GM19397 (cell line): Measurements from ENCODE around the gene CA9.
"Not testable (repeated sequence)": the region's sequence is repeated elsewhere in the genome, so short reads cannot be mapped to it uniquely, and the experiment has no call there.

Experiments used
- ATAC-seq: cut with Tn5 transposase; IDR thresholded peaks from one replicate; pipeline ENCODE4 v1.9.1; 2021; ENCODE audit warnings: mild to moderate bottlenecking, moderate library complexity; ENCODE audit not compliant: unreplicated experiment

The CA9 gene

DNA sequence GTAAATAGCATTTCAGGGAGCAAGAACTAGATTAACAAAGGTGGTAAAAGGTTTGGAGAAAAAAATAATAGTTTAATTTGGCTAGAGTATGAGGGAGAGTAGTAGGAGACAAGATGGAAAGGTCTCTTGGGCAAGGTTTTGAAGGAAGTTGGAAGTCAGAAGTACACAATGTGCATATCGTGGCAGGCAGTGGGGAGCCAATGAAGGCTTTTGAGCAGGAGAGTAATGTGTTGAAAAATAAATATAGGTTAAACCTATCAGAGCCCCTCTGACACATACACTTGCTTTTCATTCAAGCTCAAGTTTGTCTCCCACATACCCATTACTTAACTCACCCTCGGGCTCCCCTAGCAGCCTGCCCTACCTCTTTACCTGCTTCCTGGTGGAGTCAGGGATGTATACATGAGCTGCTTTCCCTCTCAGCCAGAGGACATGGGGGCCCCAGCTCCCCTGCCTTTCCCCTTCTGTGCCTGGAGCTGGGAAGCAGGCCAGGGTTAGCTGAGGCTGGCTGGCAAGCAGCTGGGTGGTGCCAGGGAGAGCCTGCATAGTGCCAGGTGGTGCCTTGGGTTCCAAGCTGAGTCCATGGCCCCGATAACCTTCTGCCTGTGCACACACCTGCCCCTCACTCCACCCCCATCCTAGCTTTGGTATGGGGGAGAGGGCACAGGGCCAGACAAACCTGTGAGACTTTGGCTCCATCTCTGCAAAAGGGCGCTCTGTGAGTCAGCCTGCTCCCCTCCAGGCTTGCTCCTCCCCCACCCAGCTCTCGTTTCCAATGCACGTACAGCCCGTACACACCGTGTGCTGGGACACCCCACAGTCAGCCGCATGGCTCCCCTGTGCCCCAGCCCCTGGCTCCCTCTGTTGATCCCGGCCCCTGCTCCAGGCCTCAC lies at the start of gene CA9:
TSS of gene CA9 (plus strand) at position 797 of the 893 bp plus-strand sequence. CDS start at position 829, 32 bp downstream.
- no peak for ATAC-seq

DNA sequence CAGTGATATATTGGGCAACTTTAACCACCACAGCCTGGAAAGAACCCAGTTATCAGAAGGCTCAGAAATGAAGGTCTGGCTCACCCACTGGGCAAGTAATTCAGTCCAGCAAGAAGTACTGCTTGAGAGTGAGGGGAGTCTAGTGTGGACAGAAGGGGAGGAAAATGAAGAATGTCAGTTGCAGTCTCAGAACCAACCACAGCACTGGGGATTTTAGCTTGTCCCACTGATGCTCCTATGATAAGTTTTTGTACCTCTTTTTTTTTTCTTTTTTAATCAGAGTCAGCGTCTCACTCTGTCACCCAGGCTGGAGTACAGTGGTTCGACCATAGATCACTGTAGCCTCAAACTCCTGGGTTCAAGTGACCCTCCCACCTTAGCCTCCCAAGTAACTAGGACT lies 46.2 kb upstream of the CA9 start:
- ATAC-seq = no peak

DNA sequence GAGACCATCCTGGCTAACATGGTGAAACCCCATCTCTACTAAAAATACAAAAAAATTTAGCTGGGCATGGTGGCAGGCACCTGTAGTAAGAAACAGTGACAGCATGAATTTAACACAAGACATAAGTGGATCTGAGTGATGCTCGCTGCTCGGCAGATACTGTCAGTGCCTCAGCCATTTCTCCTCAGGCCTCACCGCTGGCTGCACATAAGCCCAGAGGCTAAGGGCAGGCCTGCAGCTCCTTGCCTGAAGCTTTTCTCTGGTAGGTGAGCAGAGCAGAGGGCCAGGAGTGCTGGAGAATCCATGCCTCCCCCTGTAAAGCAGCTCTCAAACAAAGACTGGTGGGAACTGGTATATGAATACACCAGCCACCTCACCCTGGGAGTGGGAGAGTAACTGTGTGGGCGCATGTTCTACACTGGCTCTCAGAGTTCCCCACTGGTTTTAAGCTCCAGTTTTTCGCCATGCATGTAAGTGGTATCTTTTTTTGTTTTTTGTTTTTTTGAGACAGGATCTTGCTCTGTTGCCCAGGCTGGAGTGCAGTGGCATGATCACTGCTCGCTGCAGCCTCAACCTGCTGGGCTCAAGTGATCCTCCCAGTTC lies 45.2 kb upstream of the CA9 start:
- no peak for ATAC-seq

DNA sequence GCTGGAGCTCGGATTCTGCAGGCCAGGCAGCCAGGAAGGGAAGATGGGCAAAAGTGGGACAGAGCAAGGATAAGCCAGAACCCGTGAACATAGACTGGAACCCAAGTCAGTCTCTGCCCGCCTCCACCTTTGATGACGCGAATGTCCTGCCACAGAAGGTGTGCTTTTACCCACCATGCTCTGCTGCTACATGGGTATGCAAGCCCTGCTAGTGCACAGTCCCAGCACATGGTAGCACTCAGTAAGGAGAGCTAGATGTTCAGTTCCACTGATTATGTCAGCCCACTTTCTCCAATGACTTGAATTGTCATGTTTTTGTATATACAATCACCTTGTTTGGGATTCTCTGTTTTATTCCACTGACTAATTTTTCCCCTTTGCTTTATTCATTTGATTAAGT lies 44.1 kb upstream of the CA9 start:
- ATAC-seq = no peak

DNA sequence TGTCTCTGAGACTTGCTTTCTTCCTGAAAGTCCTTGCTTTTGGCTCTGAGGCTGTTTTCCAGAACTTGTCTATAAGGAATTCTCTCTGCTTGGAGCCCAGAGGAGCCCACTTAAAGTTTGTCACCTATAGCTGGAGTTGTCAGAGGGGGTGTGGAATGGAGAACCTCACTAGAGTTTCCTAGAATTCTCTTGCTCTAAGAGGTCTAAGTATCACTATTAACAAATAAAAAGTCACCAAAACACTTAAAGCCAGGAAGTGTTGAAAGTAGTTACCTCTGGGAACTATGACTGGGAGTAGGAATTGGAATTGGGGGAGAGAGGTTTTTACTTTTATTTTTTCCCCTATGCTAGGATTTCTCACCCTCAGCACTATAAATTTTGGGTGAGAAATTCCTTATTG lies 38.0 kb upstream of the CA9 start:
- no peak for ATAC-seq

DNA sequence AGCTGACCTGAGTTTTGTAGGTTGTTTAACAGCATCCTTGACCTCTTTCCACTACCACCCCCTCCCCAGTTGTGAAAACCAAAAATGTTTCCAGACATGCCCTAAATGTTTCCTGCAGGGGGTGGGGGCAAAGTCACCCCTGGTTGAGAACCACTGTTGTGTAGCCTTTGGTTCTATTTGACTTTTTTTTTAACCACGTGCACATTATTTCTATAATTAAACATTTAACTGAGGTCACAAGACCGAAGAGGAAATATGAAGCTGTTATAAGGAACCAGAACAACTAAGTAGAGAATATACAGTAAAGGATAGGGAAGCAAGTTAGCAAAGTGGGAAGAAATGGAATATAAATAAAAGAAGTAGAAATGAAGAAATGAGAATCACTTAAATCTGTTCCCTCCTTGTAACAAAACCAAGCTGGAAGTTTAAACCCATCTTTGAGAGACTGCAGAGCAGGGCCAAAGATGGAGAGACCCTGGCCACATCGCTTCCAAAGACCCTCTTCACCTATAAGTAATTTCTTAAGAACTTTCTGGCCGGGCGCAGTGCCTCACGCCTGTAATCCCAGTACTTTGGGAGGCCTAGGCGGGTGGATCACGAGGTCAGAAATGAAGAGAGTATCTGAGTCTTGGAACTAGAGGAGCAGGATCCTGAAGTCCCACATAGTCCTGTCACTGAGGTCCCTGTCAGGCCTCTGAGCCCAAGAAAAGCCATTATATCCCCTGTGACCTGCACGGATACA lies 37.4 kb upstream of the CA9 start:
- no peak for ATAC-seq

DNA sequence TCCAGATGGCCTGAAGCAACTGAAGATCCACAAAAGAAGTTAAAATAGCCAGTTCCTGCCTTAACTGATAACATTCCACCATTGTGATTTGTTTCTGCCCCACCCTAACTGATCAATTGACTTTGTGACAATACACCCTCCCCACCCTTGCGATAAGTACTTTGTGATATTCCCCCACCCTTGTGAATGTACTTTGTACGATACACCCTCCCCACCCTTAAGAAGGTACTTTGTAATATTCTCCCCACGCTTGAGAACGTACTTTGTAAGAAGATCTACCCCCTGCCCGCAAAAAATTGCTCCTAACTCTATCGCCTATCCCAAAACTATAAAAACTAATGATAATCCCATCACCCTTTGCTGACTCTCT lies 36.9 kb upstream of the CA9 start:
- ATAC-seq = not testable (repeated sequence)

DNA sequence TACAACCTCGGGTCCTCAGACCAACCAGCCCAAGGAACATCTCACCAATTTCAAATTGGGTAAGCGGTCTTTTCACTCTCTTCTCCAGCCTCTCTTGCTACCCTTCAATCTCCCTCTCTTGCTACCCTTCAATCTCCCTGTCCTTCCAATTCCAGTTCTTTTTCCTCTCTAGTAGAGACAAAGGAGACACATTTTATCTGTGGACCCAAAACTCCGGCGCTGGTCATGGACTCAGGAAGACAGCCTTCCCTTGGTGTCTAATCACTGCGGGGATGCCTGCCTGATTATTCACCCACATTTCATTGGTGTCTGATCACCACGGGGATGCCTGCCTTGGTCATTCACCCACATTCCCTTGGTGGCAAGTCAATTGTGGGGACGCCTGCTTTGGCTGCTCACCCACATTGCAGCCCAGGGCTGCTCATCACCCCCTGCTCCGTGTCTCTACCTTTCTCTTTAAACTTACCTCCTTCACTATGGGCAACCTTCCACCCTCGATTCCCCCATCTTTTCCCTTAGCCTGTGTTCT lies 36.2 kb upstream of the CA9 start:
- not testable (repeated sequence) for ATAC-seq

DNA sequence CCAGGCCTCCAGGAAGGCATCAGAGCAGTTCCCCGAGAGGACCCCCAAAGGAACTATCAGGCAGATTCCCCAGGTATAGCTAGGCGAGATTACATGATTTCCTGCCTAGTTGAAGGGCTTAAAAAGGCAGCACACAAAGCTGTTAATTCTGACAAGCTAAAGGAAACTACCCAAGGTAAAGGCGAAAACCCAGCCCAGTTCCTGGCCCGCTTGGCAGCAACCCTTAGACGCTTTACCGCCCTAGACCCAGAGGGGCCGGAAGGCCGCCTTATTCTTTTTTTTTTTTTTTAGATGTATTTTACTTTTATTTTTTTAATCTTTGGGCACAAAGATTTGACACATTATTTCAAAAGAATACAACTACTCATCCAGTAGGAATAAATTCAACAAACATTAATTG lies 35.0 kb upstream of the CA9 start:
- not testable (repeated sequence) for ATAC-seq

DNA sequence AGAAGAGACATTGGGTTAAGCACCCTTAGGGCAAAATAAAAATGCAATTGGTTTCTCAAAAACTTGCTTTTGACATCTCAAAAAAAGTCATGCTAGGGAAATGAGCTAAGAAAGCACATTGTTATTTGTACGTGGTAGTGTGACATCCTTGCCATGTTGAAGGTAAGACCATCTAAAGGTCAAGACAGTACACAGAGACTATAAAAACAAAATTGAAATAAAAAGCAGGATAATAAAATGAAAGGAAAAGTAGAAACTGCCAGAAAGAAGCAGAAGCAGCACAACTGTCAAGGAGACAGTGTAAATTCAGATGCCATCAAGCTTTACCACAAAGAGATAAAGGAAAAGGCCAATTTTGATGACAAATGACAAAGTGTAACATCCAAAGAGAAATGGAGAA lies 34.5 kb upstream of the CA9 start:
- ATAC-seq = not testable (repeated sequence)

DNA sequence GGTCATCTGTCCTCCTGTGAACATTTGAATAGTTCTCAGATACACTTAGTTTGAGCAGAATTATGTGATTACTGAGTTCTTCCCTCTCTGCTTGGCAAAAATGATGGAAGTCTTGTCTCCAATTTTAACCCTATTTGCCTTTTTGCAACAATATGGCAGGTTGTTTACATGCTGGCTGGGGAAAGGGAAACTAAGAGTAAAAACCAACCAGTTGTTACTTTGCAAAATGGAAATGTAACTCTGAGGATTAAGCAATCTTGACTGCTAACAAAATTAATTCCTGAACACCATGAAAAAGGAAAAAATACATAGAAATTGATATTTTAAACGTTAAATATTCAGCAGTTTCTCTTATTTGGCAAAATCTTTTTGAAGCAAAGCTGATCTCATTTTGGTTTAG lies 34.1 kb upstream of the CA9 start:
- no peak for ATAC-seq

DNA sequence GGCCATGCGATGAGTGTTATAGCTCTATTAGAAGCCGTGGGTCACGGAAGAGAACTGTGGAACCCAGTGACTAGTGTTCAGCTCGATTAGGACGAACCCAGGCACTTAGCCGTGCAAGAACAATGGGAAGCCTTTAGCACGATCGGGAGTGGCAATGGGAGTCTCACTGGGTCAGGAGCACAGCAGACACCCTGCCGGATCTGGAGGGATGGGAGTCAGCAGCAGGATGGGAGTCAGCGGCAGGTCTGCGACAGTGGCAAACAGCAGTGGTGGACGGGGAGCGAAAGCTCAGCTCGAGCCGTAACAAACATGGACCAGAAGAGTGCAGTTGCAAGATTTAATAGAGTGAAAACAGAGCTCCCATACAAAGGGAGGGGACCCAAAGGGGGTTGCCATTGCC lies 33.3 kb upstream of the CA9 start:
- ATAC-seq = not testable (repeated sequence)

DNA sequence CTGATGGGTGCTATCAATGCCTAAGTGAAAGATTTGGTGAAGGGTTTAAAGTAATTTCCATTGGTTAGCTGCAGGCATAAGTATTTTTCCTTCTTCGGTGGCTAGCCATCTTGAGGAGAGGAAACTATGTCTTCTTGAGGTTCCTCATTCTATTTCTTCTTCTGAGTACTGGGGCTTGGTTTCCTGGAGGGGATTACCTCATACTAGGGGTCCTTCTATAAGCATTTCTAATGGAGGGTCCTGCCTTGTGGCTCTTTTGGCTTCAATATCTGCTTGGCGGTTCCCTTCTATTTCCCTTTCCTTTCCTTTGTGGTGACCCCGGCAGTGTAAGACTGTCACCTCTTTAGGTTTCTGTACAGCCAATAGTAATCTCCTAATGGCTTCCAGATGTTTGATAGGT lies 32.2 kb upstream of the CA9 start:
- ATAC-seq = not testable (repeated sequence)

DNA sequence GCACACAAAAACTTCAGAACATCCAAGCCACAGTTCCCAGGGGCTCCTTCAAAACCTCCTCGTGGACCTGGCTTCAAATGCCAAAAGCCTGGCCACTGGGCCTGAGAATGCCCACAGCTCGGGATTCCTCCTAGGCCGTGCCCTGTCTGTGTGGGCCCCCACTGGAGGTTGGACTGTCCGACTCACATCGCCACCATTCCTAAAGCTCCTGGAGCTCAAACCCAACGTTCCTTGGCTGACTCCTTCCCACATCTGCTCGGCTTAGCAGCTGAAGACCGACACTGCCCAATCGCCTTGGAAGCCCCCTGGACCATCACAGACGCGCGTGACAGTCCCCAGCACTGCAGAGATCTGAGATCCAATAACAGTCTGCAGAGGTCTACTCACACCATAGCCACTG lies 30.7 kb upstream of the CA9 start:
- no peak for ATAC-seq

DNA sequence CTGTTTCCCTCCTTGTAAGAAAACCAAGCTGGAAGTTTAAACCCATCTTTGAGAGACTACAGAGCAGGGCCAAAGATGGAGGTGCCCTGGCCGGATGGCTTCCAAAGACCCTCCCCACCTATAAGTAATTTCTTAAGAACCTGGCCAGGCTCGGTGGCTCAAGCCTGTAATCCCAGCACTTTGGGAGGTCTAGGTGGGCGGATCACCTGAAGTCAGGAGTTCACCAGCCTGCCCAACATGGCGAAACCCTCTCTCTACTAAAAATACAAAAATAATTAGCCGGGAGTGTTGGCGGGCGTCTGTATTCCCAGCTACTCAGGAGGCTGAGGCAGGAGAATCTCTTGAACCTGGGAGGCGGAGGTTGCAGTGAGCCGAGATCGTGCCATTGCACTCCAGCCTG lies 28.0 kb upstream of the CA9 start:
- not testable (repeated sequence) for ATAC-seq

DNA sequence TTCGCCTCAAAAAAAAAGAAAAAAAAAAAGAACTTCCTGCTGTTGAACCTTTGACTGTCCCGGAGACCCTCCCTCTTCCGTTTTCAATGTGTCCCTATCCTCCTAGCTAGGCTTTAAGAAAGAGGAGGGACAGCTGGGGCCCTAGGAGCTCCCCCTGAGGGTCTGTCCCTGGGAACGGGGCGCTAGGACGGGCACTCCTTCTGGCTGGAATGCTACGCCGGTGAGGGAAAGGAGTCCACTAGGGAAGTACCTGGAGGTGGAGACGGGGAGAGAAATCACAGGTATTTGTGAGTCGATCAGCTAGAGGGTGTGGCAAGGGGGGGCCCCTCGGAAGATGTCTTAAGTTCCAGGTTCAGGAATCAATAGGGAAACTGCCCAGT lies 27.6 kb upstream of the CA9 start:
- no peak for ATAC-seq

DNA sequence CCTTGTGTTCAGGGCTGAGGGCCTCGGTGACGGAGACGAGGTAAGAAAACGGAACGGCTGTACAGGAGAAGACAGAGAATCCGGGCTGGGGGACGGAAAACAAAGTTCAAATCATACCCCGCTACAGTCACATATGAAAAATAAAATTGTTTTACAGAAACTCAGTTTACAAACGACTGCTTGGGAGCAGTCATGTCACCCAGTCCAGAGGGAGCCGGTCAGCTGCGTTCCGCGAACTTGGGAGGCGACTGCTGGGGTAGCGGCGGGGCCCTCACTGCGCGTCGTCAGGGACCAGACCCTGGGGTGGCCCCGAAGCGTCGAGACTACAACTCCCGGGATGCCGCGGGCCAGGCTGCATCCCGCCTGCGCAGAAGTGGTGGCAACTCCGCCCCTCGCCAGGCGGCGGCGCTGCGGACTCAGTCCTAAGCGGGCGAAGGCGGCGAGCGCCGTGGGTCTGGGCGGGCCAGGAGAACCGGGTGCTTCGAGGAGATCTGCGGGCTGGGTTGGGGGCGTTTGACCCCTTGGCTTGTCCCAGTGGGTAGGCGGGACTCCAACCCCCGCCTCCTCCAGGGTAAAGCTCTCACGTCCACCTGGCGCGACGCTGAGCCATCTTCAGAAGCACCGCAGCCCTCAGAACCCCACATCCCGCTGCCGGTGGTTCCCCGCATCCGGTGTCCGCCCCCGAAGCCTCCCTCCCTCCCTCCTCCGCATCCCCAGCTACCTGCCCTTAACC lies 27.0 kb upstream of the CA9 start:
- ATAC-seq = peak; percentile 84

DNA sequence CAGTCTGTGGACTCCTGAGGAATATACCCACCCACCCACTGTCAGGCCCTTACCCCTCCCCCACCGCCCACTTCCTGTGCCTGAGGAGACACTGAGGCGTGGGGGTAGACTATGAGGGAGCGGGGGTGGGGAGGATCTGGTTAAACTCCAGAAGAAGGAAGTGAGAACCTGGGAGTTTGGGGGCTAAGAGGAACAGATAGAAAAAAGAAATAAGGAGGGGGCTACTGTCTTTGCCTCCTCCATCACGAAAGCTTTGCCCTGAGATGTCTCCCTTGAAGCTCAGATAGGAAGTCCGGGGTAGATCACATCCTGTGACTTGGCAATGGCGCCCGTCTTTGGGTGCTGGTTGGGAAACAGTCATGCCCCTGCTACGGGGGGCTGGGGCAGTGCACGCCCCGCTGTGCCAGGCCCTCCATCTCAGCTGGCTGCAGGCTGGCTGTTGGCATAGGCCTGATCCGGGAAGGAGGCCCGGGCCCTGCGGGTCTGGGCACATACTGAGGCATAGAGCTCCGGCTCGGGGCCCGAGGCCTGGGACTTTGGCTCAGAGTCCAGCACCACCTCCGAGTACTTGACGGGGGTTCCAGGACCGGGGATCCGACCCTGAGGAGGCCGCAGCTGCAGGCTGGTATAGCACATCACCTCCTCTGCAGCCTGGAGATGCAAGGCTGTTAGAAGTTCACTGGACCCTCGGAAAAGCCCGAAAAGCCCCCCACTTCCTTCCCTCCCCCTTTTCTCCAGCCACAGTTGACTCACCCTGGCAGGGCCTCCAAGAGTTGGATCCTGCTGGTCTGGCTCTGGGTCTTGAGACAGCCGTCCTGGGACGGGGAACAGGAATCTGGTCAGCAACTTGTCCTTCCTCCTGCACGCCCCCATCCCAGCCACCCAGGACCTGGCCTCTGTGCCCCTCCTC lies 24.0 kb upstream of the CA9 start:
- ATAC-seq = no peak

DNA sequence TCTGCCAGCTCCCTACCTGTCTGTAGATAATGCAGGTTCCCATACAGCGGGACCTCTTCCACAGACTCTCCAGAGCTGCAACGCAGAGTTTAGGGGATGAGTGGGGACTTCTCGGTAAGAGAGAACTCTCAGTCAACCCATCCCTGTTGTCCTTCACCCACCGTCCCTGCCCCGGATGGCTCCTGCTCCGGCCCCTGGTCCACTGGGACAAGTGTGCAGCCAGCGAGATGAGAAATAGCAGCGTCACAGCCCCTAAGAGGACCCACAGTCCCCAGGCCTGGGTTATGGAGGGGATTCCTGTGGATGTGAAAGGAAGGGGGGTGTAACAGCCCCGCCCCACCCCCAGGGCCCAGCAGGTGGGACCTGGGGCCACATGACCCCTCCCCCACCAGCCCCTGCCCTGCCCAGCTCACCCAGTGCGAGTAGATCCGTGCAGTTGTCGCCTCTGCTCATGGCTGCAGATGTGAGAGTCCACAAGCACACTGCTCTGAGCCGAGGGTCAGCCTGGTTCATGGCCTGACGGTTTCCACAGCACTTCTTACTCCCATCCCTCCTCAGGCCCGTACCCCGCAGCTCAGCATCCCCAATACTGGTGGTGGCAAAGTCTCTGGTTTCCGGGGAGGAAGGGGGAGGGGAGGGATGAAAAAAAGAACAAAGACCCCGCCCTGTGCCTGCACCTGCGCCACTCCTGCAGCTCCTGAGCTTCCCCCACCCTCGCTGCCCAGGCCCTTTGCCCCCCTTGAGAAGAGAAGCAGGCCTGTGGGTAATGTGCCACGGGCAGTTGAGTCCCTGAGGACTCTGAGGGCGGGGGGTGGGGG lies 23.2 kb upstream of the CA9 start, which contains the start of gene SIT1:
TSS of gene SIT1 (minus strand) at position 591 of the 818 bp plus-strand sequence. CDS start at position 513, 78 bp downstream.
- no peak for ATAC-seq
